NCI-H1694 treated with DMSO at 0.1 percent for 48 hours (cell line): ENCODE data around the gene NSG1.
"Not testable (repeated sequence)": the region's sequence is repeated elsewhere in the genome, so short reads cannot be mapped to it uniquely, and the experiment has no call there.

Experiments
- DNase-seq: peaks from one replicate; lab custom pipeline; 2025; lab: John Stamatoyannopoulos, UW

Gene NSG1

GRCh38 chr4:4436244-4436823 lies 49.4 kb downstream of the NSG1 start:
- no peak for DNase-seq

GRCh38 chr4:4437798-4438470 lies 51.0 kb downstream of the NSG1 start:
- DNase-seq: no peak

- no peak for DNase-seq
Observed at GRCh38 chr4:4438891-4439290, 52.0 kb downstream of the NSG1 start.

- no peak for DNase-seq
Observed at GRCh38 chr4:4439782-4440181, 52.9 kb downstream of the NSG1 start.

GRCh38 chr4:4440333-4441061 lies 53.6 kb downstream of the NSG1 start:
- no peak for DNase-seq

- no peak for DNase-seq
Observed at GRCh38 chr4:4443821-4444220, 56.9 kb downstream of the NSG1 start.

GRCh38 chr4:4446434-4446833 lies 59.5 kb downstream of the NSG1 start:
- no peak for DNase-seq

- no peak for DNase-seq
Observed at GRCh38 chr4:4455210-4455865, 68.4 kb downstream of the NSG1 start.

- no peak for DNase-seq
Observed at GRCh38 chr4:4456351-4456750, 69.4 kb downstream of the NSG1 start.

GRCh38 chr4:4456816-4457578 lies 70.1 kb downstream of the NSG1 start:
- DNase-seq: no peak

- DNase-seq: no peak
Observed at GRCh38 chr4:4457803-4458553, 71.1 kb downstream of the NSG1 start.

- DNase-seq: no peak
Observed at GRCh38 chr4:4459181-4459580, 72.3 kb downstream of the NSG1 start.

GRCh38 chr4:4460759-4461158 lies 73.9 kb downstream of the NSG1 start:
- DNase-seq: no peak

GRCh38 chr4:4461178-4461577 lies 74.3 kb downstream of the NSG1 start:
- no peak for DNase-seq

- DNase-seq: no peak
Observed at GRCh38 chr4:4461850-4462249, 74.9 kb downstream of the NSG1 start.

- DNase-seq: no peak
Observed at GRCh38 chr4:4462970-4463369, 76.1 kb downstream of the NSG1 start.

GRCh38 chr4:4465238-4465637 lies 78.3 kb downstream of the NSG1 start:
- DNase-seq: not testable (repeated sequence)
